Activated naive CD8-positive, alpha-beta T cell treated with anti-CD3 and anti-CD28 coated beads, Interleukin-2, amount 50 U/mL, for 16 hours (primary cell): ENCODE results near the gene DESI2.
"Not testable (repeated sequence)": the region's sequence is repeated elsewhere in the genome, so short reads cannot be mapped to it uniquely, and the experiment has no call there.

ENCODE experiments used
- DNase-seq: peaks from one replicate; pipeline ENCODE4 v3.0.0-alpha.2; 2020; ENCODE audit warnings: low read depth, low spot score

Gene DESI2

GRCh38 chr1:244654108-244655038 is 1.4 kb downstream of the DESI2 start:
- DNase-seq = no peak

DNA sequence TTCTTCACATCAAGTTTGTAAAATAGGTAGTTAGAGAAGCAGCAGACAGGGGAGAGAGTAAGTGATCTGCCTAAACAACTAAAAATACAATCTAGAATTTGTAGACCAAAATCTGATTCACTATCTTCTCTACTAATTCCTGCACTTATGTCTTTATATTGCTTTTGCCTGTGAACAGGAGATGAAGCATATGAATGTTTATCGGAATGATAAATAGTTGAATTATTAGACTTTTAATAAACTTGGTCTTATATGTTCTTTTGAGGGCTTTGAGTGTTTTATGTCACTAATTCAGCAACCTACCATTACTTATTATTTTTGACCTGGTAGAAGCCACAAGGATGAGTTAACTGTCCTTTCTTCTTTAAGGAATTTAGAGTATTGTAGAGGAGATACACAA is 2.3 kb downstream of the DESI2 start:
- DNase-seq = no peak

DNA sequence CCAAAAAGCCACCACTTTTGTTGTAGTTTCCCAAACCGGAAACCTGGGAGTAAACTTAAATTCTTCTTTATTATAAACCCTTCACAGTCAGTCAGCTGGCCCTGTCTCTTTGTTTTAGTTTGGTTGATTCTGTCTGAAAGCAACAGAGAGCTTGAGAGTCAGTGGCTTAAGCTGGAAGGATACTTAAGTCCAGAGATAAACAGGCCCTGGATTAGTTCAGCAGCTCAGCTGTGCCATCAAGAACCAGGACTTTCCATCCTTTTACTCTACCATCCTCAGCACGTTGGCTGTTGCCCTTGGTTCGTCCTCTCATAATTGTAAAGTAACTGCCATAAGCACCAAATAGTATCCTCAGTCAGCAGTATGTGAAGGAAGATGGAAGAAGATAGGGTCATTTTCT is 4.5 kb downstream of the DESI2 start:
- no peak for DNase-seq

- DNase-seq = no peak
Measured at GRCh38 chr1:244659694-244660093, 6.8 kb downstream of the DESI2 start.

DNA sequence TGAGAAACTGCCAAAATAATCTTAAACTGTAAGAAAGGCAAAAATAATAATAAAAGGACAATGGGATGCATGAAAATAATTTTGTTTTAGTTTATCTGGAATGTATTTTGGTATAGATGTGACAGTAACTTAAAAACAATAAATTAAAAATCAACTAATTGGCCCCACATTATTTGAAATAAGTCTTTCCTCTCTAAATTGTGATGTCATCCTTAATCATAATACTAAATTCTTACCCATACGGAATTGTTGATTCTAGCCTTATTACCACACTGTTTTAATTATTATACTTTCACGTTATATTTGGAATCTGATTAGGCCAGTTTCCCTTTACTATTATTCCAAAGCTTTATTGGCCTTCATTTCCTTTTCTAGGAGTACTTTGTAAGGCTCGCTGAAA is 7.7 kb downstream of the DESI2 start:
- no peak for DNase-seq

DNA sequence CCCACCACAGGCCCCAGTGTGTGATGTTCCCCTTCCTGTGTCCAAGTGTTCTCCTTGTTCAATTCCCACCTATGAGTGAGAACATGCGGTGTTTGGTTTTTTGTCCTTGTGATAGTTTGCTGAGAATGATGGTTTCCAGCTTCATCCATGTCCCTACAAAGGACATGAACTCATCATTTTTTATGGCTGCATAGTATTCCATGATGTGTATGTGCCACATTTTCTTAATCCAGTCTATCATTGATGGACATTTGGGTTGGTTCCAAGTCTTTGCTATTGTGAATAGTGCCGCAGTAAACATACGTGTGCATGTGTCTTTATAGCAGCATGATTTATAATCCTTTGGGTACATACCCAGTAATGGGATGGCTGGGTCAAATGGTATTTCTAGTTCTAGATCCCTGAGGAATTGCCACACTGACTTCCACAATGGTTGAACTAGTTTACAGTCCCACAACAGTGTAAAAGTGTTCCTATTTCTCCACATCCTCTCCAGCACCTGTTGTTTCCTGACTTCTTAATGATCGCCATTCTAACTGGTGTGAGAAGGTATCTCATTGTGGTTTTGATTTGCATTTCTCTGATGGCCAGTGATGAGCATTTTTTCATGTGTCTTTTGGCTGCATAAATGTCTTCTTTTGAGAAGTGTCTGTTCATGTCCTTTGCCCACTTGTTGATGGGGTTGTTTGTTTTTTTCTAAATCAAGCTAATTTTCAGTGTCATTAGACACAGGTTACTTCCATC is 8.8 kb downstream of the DESI2 start:
- not testable (repeated sequence) for DNase-seq

GRCh38 chr1:244662599-244662998 is 9.7 kb downstream of the DESI2 start:
- DNase-seq = no peak

- no peak for DNase-seq
Measured at GRCh38 chr1:244664353-244664752, 11.4 kb downstream of the DESI2 start.

DNA sequence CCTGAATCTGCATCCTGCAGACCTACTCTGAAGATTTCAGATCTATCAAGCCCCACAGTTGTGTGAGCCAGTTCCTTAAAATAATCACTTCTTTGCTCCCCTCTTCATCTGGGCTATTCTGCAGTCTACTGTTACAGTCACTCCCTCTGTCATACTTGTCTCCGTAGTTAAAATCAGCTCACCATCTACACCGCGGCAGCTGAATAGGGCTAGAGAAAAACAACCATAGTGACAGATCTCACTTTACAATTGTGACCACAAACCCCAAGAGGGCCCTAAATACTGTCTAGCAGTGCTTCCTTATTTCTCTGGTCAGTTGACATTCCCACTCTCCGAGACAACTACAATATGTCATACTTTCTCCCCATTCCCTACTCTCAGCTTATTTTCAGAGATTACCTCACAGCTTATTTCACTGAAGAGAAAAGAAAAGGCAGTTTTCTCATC is 12.9 kb downstream of the DESI2 start:
- no peak for DNase-seq

- not testable (repeated sequence) for DNase-seq
Measured at GRCh38 chr1:244666672-244667418, 13.9 kb downstream of the DESI2 start.

GRCh38 chr1:244667797-244668196 is 14.9 kb downstream of the DESI2 start:
- DNase-seq = no peak

DNA sequence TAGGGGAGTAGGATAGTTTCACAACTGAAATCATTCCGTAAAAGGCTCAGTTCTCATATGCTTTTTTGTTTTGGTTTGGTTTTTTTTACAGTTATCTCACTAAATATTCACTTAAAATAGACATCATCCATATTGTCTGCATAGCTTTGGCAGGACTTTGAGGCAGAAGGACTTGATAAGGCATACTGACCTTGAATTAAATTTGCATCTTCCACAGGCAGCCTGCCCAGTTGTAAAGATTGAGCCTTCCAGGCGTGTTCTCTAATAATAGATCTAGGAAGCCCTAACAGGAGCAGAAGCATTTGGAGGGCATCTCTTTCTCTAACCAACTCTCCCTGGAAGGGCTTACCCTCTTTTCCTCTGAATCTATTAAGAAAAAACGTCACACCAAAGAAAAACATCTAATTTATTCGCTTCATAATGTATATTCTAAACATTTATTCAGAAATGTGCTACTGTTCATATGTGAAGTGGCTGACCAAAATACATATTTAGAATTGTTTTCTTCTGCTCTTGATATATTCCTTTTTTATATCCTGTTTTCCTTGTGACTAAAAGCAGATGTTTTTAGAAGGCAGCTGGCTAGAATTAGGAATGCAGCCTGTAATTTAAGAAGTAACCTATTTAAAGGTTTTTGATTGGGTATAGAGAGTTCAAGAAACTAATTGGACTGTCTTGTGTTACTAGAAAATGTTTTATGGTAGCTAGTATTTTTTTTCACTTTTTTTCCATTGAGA is 20.2 kb downstream of the DESI2 start:
- DNase-seq = no peak

DNA sequence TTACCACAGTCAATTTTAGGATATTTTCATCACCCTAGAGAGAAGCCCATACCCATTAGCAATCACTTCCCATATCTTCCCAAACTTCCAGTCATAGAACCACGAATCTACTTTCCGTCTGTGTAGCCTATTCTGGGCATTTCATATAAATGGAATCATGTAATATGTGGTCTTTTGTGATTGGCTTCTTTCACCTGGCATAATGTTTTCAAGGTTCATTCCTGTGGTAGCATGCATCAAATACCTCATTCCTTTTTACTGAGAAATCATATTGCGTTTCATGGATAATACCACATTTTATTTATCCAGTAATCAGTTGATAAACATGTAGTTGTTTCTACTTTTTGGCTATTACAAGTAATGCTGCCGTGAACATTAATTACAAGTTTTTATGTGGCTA is 21.5 kb downstream of the DESI2 start:
- no peak for DNase-seq

GRCh38 chr1:244675167-244675566 is 22.2 kb downstream of the DESI2 start:
- DNase-seq = no peak

- DNase-seq = no peak
Measured at GRCh38 chr1:244678697-244679096, 25.8 kb downstream of the DESI2 start.

- DNase-seq = no peak
Measured at GRCh38 chr1:244680667-244681066, 27.7 kb downstream of the DESI2 start.

DNA sequence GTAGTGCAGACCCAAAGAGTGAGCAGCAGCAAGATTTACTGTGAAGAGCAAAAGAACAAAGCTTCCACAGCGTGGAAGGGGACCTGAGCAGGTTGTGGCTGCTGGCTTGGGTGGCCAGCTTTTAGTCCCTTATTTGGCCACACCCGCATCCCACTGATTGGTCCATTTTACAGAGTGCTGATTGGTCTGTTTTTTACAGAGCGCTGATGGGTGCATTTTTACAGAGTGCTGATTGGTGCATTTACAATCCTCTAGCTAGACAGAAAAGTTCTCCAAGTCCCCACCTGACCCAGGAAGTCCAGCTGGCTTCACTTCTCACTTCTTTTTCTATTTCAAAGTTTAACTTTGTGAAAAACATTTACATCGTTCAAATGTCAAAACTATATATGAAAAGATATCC is 29.2 kb downstream of the DESI2 start:
- not testable (repeated sequence) for DNase-seq

- no peak for DNase-seq
Measured at GRCh38 chr1:244695937-244696336, 43.0 kb downstream of the DESI2 start.

DNA sequence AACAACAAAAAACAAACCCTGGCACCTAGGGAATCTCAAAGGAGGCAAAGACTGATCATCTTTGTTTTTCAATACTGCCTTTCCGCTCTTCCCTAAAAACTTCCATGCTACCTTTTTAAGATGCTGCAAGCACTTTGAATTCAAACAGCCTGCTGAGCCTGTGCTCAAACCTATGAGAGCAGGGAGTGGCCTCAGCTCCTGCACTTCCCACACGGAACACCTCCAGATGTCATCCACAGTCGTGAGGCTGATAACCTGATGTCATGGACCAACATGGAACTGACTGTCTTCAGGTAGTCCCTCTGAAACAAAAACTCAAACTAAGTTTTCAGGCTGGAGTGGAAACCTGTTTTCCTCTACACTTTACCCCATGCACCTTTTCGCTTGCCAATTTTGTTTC is 46.8 kb downstream of the DESI2 start:
- no peak for DNase-seq

DNA sequence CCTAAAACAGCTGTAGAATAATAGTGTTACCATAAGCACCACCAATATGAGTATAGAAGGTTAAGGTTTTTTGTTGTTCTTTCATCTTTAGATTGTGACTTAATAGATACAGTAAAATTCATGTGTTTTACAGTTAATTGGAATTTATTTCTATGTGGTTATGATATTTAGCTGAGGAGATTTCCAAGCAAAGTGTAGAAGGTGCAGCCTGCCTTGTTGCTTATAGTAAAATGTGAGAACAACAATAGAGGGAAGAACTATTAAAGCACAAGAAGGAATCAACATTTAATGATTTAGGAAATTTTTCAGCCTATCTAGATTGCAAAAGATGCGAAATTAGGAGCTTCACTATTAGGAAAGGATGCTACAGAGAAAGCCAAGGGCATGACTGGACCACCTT is 47.9 kb downstream of the DESI2 start:
- DNase-seq = no peak

DNA sequence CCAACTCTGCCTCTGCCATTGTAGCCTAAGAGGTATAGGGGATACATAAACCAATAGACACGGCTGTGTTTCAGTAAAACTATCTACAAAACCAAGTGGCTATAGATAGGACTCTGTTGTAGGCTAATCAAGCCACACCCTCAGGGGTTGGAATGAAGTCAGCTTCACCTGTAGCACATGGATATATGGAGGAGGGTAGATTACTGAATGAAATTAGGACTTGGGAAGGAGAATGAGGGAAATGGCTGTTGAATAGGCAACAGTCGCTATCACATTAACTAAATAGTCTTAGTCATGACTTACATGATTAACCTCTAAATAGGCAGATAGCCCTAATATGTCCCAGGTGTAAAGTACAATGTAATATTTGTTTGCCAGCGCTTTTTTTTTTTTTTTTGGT is 49.7 kb downstream of the DESI2 start:
- DNase-seq = no peak
